Right forelimb (tissue), 1 donor: Measurements from ENCODE around the gene ATP9A.
"Not testable (repeated sequence)": the region's sequence is repeated elsewhere in the genome, so short reads cannot be mapped to it uniquely, and the experiment has no call there.

Source experiments
- DNase-seq: peaks from one replicate; pipeline ENCODE4 v3.0.0-alpha.2; 2018

ATP9A gene

DNA sequence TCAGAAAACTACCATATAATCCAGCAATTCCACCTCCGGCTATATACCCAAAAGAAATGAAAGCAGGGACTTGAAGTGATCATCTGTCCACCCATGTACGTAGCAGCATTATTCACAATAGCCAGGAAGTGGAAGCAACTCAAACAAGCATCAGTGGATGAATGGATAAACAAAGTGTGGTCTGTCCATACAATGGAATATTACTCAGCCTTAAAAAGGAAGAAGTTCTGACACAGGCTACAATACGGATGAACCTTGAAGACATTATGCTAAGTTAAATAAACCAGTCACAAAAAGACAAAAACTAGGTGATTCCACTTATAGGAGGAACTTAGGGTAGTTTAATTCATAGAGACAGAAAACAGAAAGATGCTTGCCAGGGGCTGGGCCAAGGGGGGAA is 76.5 kb downstream of the ATP9A start:
- no peak for DNase-seq

DNA sequence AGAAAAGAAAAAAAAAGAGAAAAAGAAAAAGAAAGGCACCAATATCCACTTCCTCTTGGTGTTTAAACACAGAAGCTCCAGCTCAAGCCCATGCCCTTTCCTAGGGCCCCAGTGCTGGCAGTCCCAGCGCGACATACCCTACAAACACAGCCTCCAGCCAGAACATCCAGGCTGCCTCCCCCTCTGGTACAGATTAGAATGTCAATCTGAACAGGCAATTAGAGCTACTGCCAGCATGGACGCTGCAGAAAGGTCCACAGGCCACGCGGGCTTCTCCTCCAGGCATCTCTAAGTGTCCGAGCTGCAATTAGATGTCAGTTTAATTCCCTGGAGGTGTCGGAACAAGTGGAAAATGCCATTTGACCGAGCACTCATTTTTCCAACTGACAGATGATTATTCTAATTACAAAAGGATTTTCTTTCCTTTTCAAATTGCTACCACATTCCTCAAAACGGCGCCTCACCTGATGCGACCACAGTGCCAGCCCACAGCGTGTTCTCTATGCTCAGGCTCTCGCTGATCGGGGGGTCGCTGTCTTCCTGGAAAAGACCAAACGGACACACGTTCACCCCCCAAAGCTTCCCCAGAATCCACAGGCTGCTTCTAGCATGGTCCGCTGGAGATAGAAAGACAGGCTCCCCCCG is 79.5 kb downstream of the ATP9A start:
- no peak for DNase-seq

DNA sequence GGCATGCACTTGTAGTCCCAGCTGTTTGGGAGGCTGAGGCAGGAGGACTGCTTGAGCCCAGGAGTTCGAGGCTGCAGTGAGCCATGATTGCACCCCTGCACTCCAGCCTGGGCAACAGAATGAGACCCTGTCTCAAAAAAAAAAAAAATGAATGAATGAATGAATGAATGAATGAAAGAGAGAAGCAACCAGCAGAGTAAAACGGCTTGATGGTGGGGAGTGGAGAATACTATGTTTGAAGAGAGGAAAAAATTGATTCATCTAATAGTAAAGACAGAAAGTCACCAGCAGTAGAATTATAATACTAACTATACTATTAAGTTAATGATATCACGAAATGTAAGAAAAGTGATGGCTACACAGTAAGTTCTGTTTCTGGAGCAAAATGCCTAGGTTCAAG is 80.6 kb downstream of the ATP9A start:
- no peak for DNase-seq

DNA sequence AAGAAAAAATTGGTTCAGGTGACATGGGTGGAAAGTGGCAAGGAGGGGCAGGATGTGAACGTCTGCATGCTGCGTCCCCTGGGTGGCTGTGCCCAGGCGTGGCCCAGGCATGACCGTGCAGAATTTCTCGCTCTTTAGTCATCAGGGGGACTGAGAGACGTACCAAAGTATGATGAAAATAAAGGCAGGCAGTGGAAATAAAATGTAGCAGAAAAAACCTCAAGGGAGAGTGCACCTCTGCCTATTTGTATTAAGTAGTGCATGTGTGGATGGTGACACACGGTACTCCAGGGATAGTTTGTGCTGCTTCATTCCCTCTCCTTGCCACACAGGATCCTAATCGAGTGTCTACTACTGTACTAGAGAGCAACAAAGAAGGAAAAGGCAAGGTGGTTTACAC is 81.1 kb downstream of the ATP9A start:
- no peak for DNase-seq

DNA sequence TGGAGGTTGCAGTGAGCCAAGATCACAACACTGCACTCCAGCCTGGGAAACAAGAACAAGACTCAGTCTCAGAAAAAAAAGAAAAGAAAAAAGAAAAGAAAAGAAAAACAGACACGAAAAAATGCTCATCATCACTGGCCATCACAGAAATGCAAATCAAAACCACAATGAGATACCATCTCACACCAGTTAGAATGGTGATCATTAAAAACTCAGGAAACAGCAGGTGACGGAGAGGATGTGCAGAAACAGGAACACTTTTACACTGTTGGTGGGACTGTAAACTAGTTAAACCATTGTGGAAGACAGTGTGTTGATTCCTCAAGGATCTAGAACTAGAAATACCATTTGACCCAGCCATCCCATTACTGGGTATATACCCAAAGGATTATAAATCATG is 82.7 kb downstream of the ATP9A start:
- not testable (repeated sequence) for DNase-seq

DNA sequence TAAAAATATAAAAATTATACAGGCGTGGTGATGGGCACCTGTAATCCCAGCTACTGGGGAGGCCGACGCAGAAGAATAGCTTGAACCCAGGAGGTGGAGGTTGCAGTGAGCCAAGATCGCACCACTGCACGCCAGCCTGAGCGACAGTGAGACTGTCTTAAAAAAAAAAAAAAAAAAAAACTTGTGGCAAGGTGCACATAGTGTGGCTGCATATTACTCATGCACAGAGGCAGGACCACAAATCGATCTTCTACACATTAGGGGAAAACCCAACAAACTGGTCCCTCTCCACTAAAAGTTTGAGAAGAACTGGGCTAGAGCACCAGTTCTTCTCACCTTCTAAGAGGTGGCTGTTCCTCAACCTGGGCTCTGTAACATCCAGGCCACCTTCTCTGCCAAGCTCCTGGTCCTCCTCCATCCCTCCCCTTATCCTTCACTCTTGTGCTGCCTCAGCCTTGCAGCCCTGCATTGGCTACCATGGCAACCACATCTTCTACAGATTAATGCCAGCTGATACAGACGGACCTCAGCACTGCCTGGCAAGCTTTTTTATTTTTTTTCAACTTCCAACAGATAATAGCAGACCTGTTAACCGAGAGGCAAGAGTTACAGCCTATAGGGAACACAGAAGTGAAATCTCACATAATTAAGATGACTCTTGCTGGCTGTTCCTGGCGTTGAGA is 88.0 kb downstream of the ATP9A start:
- DNase-seq: no peak

DNA sequence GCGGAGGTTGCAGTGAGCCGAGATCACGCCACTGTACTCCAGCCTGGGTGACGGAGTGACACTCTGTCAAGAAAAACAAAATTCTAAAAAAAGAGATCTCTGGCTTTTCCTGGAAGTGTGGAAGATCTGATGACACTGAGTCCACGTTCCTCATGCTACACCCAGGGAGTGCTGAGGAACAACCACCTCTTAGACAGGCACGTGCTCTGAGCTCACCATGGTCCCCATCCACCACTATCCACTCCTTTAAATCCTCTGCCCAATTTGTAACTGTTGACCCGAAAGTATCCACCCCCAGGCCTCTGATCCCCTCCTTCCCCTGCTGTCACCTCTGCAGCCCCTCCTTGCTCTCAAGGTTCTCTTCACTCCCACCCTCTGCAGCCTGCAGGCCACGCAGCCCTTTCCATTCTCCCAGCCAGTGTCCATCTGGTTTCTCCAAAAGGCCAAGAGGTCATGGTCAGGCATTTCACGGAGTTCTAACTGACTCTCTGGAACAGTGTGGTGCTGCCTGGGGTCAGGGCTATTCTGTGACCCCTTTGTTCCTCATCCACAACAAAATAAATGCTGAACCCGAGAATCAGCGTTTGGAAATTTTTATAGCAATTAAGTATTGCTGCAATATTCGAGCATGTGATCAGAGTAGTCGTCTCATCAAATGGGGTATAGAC is 88.8 kb downstream of the ATP9A start:
- no peak for DNase-seq

DNA sequence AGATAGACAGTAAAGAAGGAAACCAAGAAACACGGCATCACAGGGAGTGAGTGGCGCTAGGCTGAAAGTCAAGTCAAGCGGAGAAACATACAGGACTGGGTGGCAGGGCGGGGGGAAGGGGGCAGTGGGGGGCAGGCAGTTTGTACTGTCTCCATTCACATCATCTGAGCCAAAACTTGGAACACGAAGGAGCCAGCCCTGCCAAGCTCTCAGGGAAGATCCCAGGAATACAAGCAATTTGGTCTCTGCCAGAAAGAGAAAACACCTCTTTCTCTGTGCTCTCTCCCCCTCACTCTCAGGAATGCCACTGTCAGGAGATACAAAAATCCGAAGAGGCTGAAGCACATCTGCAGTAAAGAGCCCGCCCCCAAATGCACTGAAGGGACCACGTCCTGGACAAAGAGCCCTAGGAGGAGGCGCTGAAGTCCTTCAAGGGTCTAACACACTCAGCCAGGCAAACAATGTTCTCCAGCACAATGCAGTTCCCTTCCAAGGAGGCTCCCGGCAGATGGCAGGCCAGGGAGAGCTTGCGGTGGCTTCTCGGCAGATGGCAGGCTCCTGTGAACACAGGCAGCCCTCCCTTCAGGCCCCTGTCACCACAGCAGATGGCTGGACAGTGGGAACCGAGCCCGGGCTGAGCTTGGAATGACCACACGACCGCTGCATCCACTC is 90.0 kb downstream of the ATP9A start:
- peak; percentile 57 for DNase-seq

DNA sequence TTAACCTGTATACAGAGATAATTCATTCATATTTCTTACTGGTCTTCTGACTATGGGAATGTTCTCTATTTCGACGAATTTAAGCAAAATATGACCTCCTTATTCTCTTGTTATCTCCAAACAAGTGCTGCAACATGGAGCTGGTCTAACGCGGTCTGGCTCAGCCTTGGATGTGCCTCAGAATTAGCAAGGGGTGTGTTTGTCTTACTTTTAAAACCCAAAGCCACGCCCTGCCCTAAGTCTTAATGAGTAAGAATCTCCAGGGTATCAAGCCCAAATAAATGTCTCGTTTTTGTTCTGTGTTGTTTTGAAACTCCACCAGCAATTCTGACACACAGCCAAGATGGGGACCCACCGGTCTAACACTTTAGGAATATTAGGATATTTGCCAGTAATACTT is 99.2 kb downstream of the ATP9A start:
- no peak for DNase-seq

DNA sequence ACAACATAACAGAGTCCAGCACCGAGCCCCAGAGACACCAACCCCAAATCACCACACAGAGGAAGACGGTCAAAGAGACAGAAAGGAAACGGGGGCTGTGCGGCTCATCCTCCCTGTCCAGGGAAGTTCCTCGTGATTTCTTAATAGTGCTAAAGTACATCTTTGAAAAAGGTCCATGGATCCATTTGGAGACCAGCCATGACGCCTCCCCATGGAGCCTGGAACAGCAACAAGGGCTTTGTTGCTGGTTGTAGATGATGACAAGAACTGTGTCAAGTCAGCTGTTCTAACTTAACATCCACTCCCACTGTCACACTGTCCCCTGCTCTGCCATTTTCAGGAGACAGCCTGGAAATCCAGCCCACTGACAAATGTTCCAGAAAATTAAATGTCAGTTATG is 99.7 kb downstream of the ATP9A start:
- DNase-seq: no peak

DNA sequence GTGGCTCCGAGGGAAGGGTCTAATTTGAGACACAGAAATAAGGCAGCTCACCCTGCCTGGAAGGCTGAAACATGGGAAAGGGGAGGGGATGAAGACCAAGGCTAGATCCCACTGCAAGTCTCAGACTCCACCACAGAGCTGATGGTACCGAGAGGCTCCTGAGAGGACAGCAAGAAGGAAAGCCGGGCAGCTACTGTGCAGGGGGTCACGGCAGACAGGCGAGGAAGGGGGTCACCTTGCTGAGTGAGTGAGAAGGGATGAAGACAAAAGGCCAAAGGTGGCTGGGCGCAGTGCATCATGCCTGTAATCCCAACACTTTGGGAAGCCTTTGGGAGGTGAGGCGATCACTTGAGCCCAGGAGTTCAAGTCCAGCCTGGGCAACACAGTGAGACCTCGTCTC is 100.7 kb downstream of the ATP9A start:
- DNase-seq: no peak

DNA sequence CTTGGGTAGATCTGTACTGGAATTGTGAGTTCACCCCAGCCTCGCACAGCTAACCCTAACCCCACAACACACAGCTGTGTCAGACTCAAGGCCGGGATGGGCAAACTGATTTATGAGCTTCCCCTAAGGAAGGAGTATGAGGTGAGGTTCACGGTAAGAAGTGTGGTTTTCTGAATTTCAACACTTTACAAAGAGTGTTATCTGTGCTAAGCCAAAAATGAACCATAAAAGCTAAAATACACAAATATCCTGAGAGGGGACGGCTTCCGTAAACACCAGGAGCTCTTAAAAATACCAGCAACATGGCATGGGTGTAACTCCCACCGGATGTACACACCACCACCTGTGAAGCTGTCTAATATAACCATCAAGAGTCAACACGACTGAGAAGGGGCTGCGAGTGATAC is 101.2 kb downstream of the ATP9A start:
- no peak for DNase-seq

DNA sequence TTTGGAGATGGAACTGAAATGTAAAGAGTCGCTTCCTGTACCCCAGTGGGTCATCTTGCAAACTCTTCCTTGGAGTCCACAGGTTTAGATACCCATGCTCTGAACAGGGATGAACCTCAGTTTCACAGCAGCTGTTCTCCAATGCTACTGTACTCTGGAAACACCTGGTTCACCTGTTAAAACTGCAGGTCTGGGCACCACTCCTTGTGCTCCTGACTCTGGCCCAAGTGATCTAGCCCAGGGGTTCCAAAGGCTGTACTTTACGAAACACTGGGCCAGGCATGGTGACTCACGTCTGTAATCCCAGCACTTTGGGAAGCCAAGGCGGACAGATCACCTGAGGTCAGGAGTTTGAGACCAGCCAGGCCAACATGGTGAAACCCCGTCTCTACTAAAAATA is 102.1 kb downstream of the ATP9A start:
- DNase-seq: no peak

DNA sequence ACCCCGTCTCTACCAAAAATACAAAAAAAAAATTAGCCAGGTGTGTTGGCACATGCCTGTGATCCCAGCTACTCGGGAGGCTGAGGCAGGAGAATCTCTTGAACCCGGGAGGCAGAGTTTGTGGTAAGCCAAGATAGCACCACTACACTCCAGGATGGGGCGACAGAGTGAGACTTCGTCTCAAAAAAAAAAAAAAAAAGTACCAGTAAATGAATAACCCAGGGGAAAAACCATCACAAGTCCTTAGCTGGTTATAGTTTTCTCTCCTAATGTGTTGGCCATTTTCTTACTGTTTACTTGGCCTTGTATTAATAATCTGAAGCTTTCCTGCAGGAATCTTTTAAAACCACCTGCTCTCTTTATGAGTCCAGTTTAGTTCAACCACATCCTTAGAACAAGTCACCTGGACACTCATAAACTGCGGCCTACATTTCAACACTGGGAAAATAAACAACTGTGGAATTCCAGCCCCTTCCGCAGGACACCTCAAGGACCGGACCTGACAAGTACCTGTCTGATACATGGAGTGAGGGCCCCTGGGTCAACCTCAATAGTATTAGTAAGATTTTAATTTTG is 102.6 kb downstream of the ATP9A start:
- no peak for DNase-seq

DNA sequence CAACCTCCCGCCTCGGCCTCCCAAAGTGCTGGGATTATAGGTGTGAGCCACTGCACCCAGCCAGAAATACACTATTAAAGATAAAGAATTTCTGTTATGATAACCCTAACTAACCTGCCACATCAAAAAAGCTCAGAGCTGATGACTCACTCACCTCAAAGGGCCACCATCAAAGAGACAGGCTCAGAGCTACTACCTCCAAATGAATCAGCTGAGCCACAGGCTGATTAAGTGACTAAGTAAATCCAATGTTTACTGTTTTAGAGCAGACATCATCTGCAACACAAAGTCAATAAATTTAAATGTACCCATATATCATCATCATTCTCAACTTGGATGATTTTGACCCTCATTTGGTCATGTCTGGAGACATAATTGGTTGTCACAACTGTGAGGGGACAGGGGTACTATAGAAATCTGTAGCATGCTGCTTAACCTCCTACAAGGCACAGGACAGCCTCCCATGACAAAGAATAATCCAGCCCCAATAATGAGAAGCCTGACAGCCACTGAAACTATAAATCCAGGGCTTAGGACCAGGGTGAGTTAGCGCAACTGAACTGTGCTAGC is 106.5 kb downstream of the ATP9A start:
- no peak for DNase-seq

DNA sequence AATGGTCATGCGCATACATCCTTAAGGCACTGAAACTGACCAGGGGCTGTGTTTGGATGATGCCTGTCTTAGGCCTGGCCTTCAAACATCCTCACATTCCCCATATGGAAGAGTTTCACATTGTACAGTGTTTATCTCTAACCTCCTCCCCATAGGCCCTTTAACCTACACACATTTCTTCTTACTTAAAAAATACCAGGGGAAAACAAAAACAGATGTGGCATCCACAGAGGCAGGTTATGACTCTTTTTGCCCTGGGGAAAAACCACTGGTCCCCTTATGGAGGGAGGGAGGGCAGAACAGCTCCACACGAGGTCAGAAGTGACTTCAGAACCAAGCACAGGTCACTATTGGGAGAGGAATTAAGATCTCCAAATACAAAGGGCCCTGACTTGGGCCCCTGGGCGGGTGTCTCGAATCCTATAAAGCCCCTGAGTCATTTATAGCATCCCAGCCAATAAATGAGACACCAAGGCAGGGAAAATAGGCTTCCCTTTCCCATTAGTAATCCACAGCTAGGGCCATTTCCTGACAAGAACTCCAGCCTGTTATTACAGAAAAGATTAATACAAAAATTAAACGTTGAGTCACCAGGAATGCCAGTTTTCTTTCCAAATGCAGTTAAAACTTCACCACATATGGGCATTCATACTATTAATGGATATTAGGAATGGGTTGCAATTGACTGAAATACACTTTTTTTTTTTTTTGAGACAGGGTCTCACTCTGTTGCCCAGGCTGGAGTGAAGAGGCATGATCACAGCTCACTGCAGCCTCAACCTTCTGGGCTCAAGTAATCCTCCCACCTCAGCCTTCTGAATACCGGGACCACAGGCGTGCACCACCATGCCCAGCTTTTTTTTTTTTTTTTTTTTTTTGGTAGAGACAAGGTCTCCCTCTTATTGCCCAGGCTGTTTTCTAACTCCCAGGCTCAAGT is 107.2 kb downstream of the ATP9A start:
- no peak for DNase-seq

DNA sequence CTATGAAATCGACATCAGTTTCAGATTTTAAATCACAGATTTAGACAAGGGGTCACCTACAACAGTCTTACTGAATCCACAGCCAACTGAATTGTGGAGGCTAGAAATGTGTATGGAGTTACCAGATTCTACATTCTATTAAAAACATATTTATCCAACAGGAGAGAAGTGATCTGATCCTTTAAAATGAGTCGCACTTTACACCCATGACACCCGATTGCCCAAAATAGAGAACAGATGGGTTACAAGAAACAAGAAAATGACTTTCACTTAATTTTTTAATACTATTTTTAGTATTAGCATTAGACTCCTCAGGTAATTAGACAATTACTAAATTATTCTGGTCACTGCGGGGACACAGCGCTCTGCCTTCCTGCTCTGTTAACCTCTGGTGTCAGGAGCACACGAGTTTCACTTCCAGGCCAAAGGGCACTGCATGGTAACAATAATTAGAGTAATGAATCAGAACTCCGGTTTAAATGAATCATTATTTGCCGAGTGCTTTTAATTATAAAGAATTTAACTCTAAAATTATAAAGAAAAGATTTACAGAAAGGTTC is 108.6 kb downstream of the ATP9A start:
- DNase-seq: no peak

DNA sequence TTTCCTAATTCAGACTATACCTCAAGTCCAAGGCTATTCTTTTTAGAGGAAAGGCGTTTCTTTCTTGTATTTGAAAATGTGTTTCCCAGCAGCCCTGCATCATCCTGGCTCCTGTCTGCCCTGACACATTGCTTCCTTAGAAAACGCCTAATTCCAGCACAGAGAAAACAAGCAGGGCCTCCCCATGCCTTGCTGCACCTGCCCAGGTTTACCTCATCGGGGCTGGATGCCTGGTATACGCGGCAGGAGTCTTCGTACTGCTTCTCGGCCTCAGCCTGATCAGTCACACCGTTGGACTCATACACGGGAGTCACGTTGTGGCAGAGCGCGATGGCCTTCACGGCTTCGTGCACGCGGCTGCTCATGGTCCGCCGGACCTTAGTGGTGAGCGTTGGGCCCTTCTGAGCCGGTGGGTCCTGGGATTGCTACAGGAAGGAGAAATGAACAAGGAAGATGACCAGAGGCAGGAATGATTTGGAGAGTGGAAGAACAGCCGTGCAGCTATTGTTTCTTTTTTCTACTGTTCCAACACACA is 111.4 kb downstream of the ATP9A start:
- DNase-seq: no peak

DNA sequence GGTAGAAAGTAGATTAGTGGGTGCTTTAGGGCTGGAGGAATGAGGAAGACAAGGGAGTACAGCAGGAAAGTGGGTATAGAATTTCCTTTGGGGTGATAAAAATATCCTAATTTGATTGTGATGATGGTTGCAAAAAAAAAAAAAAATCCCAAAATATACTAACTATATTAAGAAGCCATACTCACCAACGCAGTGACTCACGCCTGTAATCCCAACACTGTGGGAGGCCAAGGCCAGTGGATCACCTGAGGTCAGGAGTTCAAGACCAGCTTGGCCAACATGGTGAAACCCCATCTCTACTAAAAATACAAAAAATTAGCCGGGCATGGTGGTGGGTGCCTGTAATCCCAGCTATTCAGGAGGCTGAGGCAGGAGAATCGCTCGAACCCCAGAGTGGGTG is 112.1 kb downstream of the ATP9A start:
- DNase-seq: not testable (repeated sequence)

DNA sequence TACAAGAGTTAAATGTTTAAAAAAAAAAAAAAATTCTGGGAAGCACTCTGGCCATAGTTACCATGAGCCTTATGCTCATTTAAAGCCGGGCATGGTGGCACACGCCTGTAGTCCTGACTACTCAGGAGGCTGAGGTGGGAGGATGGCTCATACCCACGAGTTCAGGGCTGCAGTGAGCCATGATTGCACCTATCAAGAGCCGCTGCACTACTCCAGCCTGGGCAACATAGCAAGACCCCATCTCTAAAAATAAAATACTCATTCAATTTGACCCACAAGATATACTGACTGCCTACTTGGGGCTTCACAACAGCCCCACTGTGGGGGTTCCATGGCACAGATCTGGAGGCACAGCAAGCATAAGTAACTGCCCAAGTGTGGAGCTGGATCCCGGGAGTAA is 113.7 kb downstream of the ATP9A start:
- no peak for DNase-seq

DNA sequence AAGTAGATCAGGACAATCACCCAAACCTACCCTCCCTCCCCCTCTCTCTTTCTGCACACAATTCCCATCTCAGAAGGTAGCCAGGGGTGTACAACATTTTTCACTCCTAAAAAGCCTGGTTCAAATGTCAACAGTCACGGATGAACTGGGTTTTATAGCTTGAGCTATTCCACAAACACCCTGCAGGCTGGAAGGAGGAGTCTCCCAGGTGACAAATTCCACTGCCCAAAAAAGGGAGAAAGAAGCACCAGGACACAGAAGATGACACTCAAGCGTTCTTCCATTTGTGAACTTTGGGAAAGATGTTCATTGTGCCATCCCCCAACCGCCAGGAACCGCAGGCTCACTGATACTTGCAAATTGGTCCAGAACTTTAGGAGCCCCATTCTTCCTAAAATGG is 114.1 kb downstream of the ATP9A start:
- DNase-seq: no peak
